ENCODE data around the gene PAK6. TPM values are rescaled to one million over a fixed set of nuclear protein-coding genes. Genes with fewer than 3 reads are reported as not detected.

Gene PAK6
- total and polyA plus RNA-seq, 9 of the 15 experiments (the other 6 are each of a cell fraction or from before 2014, with no cell fraction given), result 0.03 to 0.74 (median 0.16) TPM; not detected in 2

DNA sequence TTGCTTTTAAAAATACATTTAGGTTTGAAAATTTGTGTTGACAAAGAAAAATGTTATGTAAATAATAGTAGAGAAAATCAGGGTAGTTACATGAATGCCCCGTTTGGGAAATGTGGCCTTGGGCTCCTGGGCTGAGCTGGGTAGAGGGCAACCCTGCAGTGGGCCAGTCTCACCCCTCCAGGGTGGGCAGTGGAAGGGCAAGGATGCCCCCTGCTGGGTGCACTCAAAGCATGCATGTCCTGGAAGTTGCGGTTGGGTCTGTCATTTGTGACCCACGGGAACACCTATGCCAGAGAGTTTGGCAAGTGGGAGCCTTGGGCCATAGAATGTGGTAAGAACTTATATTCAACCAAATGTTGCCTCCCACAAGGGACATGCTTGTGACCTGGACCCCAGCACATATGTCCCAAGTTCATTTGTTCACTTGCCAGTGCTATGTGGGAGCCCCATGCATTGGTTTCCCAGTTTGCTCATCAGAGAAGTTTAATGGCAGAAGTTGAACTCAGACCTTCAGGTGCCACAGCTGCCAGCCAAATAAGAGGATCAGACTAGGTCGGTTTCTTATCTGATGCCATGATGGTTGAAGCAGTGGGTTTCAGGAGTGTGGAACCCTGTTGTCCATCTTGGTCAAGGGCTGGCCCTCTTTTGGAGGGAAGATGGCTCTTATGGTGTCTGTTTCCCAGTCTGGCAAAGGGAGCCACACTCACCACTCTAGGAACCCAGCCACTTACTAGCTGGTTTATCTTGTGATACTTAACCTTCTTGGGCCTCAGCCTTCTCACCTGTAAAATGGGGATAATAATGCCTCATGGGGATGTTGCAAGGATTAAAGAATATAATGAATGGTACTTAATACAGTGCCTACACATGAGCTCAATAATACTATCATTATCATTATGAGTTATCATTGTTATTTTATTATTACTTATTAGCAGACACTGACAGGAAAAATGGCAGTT, 71.4 kb downstream of the PAK6 start (continued):
- TF ChIP-seq ZNF263 (CRISPR knock-in tag; IDR thresholded peaks at IDR 0.05; ENCODE audit: borderline replicate concordance), result no peak; the same call in 1 of the 2 replicates
- 0 out of 2 replicates have a peak, but pooled peaks have one; percentile 28 for TF ChIP-seq HDAC2 (IDR thresholded peaks at IDR 0.05)
- TF ChIP-seq SNIP1 (IDR thresholded peaks at IDR 0.05; ENCODE audit: low read depth), result no peak
- TF ChIP-seq, protein P1, sequence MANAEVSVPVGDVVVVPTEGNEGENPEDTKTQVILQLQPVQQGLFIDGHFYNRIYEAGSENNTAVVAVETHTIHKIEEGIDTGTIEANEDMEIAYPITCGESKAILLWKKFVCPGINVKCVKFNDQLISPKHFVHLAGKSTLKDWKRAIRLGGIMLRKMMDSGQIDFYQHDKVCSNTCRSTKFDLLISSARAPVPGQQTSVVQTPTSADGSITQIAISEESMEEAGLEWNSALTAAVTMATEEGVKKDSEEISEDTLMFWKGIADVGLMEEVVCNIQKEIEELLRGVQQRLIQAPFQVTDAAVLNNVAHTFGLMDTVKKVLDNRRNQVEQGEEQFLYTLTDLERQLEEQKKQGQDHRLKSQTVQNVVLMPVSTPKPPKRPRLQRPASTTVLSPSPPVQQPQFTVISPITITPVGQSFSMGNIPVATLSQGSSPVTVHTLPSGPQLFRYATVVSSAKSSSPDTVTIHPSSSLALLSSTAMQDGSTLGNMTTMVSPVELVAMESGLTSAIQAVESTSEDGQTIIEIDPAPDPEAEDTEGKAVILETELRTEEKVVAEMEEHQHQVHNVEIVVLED (CRISPR knock-in tag; IDR thresholded peaks at IDR 0.05), result no peak
- TF ChIP-seq ZNF785 (CRISPR knock-in tag; IDR thresholded peaks at IDR 0.05), result no peak
- no peak for TF ChIP-seq DDX20 (tag; IDR thresholded peaks at IDR 0.05; ENCODE audit: low read depth)
- no peak for TF ChIP-seq DIDO1 (tag; IDR thresholded peaks at IDR 0.05; ENCODE audit: low read depth)
- TF ChIP-seq, protein P2, sequence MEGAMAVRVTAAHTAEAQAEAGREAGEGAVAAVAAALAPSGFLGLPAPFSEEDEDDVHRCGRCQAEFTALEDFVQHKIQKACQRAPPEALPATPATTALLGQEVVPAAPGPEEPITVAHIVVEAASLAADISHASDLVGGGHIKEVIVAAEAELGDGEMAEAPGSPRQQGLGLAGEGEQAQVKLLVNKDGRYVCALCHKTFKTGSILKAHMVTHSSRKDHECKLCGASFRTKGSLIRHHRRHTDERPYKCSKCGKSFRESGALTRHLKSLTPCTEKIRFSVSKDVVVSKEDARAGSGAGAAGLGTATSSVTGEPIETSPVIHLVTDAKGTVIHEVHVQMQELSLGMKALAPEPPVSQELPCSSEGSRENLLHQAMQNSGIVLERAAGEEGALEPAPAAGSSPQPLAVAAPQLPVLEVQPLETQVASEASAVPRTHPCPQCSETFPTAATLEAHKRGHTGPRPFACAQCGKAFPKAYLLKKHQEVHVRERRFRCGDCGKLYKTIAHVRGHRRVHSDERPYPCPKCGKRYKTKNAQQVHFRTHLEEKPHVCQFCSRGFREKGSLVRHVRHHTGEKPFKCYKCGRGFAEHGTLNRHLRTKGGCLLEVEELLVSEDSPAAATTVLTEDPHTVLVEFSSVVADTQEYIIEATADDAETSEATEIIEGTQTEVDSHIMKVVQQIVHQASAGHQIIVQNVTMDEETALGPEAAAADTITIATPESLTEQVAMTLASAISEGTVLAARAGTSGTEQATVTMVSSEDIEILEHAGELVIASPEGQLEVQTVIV (CRISPR knock-in tag; IDR thresholded peaks at IDR 0.05; ENCODE audit: borderline replicate concordance), result no peak
- TF ChIP-seq CREM (IDR thresholded peaks at IDR 0.05; ENCODE audit: low read depth), result no peak
- no peak for TF ChIP-seq ZNF184 (CRISPR knock-in tag; IDR thresholded peaks at IDR 0.05)
- TF ChIP-seq, protein P3, sequence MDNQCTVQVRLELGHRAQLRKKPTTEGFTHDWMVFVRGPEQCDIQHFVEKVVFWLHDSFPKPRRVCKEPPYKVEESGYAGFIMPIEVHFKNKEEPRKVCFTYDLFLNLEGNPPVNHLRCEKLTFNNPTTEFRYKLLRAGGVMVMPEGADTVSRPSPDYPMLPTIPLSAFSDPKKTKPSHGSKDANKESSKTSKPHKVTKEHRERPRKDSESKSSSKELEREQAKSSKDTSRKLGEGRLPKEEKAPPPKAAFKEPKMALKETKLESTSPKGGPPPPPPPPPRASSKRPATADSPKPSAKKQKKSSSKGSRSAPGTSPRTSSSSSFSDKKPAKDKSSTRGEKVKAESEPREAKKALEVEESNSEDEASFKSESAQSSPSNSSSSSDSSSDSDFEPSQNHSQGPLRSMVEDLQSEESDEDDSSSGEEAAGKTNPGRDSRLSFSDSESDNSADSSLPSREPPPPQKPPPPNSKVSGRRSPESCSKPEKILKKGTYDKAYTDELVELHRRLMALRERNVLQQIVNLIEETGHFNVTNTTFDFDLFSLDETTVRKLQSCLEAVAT (IDR thresholded peaks at IDR 0.05), result no peak
- TF ChIP-seq, protein P4, sequence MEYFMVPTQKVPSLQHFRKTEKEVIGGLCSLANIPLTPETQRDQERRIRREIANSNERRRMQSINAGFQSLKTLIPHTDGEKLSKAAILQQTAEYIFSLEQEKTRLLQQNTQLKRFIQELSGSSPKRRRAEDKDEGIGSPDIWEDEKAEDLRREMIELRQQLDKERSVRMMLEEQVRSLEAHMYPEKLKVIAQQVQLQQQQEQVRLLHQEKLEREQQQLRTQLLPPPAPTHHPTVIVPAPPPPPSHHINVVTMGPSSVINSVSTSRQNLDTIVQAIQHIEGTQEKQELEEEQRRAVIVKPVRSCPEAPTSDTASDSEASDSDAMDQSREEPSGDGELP (CRISPR knock-in tag; IDR thresholded peaks at IDR 0.05; ENCODE audit: borderline replicate concordance), result no peak
- no peak for TF ChIP-seq HNRNPLL (IDR thresholded peaks at IDR 0.05; ENCODE audit: low read depth, low read length, poor library complexity, severe bottlenecking)
- peak; percentile 32; the same call in 1 of the 2 replicates for TF ChIP-seq SP1 (CRISPR knock-in tag; IDR thresholded peaks at IDR 0.05)
- TF ChIP-seq RB1 (IDR thresholded peaks at IDR 0.05; ENCODE audit: low read depth), result 0 out of 2 replicates have a peak, but pooled peaks have one; percentile 32
- TF ChIP-seq, protein P5, sequence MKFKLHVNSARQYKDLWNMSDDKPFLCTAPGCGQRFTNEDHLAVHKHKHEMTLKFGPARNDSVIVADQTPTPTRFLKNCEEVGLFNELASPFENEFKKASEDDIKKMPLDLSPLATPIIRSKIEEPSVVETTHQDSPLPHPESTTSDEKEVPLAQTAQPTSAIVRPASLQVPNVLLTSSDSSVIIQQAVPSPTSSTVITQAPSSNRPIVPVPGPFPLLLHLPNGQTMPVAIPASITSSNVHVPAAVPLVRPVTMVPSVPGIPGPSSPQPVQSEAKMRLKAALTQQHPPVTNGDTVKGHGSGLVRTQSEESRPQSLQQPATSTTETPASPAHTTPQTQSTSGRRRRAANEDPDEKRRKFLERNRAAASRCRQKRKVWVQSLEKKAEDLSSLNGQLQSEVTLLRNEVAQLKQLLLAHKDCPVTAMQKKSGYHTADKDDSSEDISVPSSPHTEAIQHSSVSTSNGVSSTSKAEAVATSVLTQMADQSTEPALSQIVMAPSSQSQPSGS (CRISPR knock-in tag; IDR thresholded peaks at IDR 0.05), result no peak
- no peak for TF ChIP-seq HMG20B (CRISPR knock-in tag; IDR thresholded peaks at IDR 0.05)
- TF ChIP-seq, protein P6, sequence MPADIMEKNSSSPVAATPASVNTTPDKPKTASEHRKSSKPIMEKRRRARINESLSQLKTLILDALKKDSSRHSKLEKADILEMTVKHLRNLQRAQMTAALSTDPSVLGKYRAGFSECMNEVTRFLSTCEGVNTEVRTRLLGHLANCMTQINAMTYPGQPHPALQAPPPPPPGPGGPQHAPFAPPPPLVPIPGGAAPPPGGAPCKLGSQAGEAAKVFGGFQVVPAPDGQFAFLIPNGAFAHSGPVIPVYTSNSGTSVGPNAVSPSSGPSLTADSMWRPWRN (IDR thresholded peaks at IDR 0.05; ENCODE audit: low read depth), result no peak
- no peak for TF ChIP-seq BACH1 (tag; IDR thresholded peaks at IDR 0.05)

Data from K562 (cell line).